Pancreas (tissue), 10 donors: ENCODE data around the gene HTT. TPM values are rescaled to one million over a fixed set of nuclear protein-coding genes. Genes with fewer than 3 reads are reported as not detected.

Experiments used
- ATAC-seq, 4 donors: fragments of 200-7000 bp; cut with Tn5 transposase; one replicate each; pipeline versions ENCODE4 v1.8.0 to v1.9.1; 2020; ENCODE audit warnings: mild to moderate bottlenecking in 4 of 4, moderate library complexity in 4 of 4
- DNase-seq, 6 donors: peaks; one replicate each; pipeline ENCODE4 v3.0.0-alpha.2; 2020
- FAIRE-seq: peaks from 2 replicates; lab custom pipeline; 2012; peaks lifted over from hg19 to GRCh38; lab: Jason Lieb, UNC
- H3K27ac ChIP-seq, 4 donors: fragments of 200-600 bp; sonication (generic); 1 replicate in 3 of 4; 2 replicates in 1 of 4; pipeline versions ENCODE4 v1.5.0 to v1.8.0; 2020
- H3K27me3 ChIP-seq, 4 donors: fragments of 200-600 bp; one replicate each; pipeline ENCODE4 v1.8.0; 2021
- H3K36me3 ChIP-seq, 3 donors: fragments of 200-600 bp; sonication (generic) in 1 of 3; one replicate each; pipeline versions ENCODE4 v1.5.0 to v1.8.0; 2020 to 2021
- H3K4me1 ChIP-seq, 3 donors: fragments of 200-600 bp; one replicate each; pipeline ENCODE4 v1.8.0; 2021
- H3K4me3 ChIP-seq, 4 donors: fragments of 200-600 bp; sonication (generic) in 2 of 4; one replicate each; pipeline versions ENCODE4 v1.5.0 to v1.8.0; 2020 to 2021
- H3K9me3 ChIP-seq, 4 donors: fragments of 200-600 bp; one replicate each; pipeline ENCODE4 v1.8.0; 2021
- CTCF ChIP-seq, 4 donors: fragments of 200-600 bp; sonication (generic) in 3 of 4; IDR thresholded peaks; one replicate each; pipeline versions ENCODE4 v1.5.0 to v1.8.0; 2021; ENCODE audit warnings: antibody characterized with exemption in 4 of 4
- WGBS, 2 donors: extraction: QIAGEN DNeasy Blood & Tissue Kit; methylation state at CpG; one replicate each; pipeline ENCODE4 v1.1.7; 2013; 5-methylcytosine and 5-hydroxymethylcytosine counted together
- intact Hi-C, 3 donors: fragments of 100-400 bp; cut with DNase I; formaldehyde crosslinking; loops; one replicate each; pipeline versions ENCODE4 v1.11.1 to v1.14.2; 2022
- polyA plus RNA-seq, 2 donors: library from polyadenylated mRNA; stranded (reverse); fragments of 200-250 nt; gene quantifications; one replicate each; pipeline ENCODE4 v1.2.3, GENCODE V29; 2013
- total RNA-seq, 6 donors: library from RNA; stranded (reverse); fragmentation: NEBNext Ultra II Directional in 4 of 6; extraction: Animal tissue kit (Norgen Biotek cat#: 25700) in 4 of 6; gene quantifications; one replicate each; pipeline versions ENCODE4 v1.2.1 to v1.2.4, GENCODE V29; 2021 to 2023
- donor health status: healthy with polysubstance abuse.
- donor health status: DM: no; HTN: no; CAD: no; lungs with moderate emphysema.
- donor health status: DM: no; HTN: no; CAD: no.
- donor health status: control.
- donor health status: control.
- donor health status: Bipolar disorder and iron deficiency.
- donor health status: DM: yes; HTN: yes; CAD: no.
- donor health status: DM: no; HTN: no; CAD: no.
- donor health status: DM: no; HTN: no; CAD: no.
- donor health status: DM: yes; HTN: yes; CAD: no.

Gene HTT
- total and polyA plus RNA-seq, 8 donors: 23.1 to 55.2 (median 42.7) TPM

- Histone ChIP-seq H3K36me3 (peaks cover 6 to 77% (median 32%) of the 10 kb centered on the region in 3 donors), H3K4me3 (no peak overlapping the region), H3K27me3 (no peaks in the 10 kb centered on the region), H3K9me3 (no peaks in the 10 kb centered on the region), H3K27ac (peak overlapping the region in 2 of 4 donors; percentile 8 to 57), H3K4me1 (no peaks in the 10 kb centered on the region)
- WGBS, 2 donors: 76 to 78% methylated on average over 6 of the region's 6 CpGs
- no peak for FAIRE-seq
- peak in 1 of 6 donors; percentile 39 for DNase-seq
- peak in 1 of 4 donors; percentile 3 for ATAC-seq
- no peak for TF ChIP-seq CTCF (IDR thresholded peaks at IDR 0.05)
- intact Hi-C loops: no loop called here
These were observed 152.5 kb downstream of the HTT start for GRCh38 chr4:3226944-3227343.

- H3K36me3 ChIP-seq: peaks cover 6 to 75% (median 38%) of the 10 kb centered on the region in 3 donors
- TF ChIP-seq CTCF (IDR thresholded peaks at IDR 0.05): no peak
- H3K9me3 ChIP-seq: no peaks in the 10 kb centered on the region
- 77 to 79% methylated on average over 23 of the region's 23 CpGs for WGBS, 2 donors
- H3K4me3 ChIP-seq: no peak overlapping the region
- intact Hi-C loops: no loop called here
- no peaks in the 10 kb centered on the region for H3K27me3 ChIP-seq
- no peak for FAIRE-seq
- no peak overlapping the region for H3K27ac ChIP-seq
- DNase-seq: peak in 1 of 6 donors; percentile 44
- H3K4me1 ChIP-seq: peaks cover 0 to 4% (median 0%) of the 10 kb centered on the region in 3 donors
- ATAC-seq: no peak
These were observed 153.6 kb downstream of the HTT start for GRCh38 chr4:3227878-3228675.

GRCh38 chr4:3228881-3229280 lies 154.4 kb downstream of the HTT start:
- DNase-seq (peak in 1 of 6 donors; percentile 36), FAIRE-seq (no peak), ATAC-seq (no peak)
- intact Hi-C loops: no loop called here
- no peak overlapping the region for H3K4me3 ChIP-seq
- no peaks in the 10 kb centered on the region for H3K9me3 ChIP-seq
- peaks cover 0 to 9% (median 0%) of the 10 kb centered on the region in 3 donors for H3K4me1 ChIP-seq
- H3K27me3 ChIP-seq: no peaks in the 10 kb centered on the region
- H3K36me3 ChIP-seq: peaks cover 6 to 69% (median 32%) of the 10 kb centered on the region in 3 donors
- no peak overlapping the region for H3K27ac ChIP-seq
- TF ChIP-seq CTCF (IDR thresholded peaks at IDR 0.05): no peak
- WGBS, 2 donors: 94 to 98% methylated on average over 13 of the region's 13 CpGs

- Histone ChIP-seq H3K4me1 (peaks cover 0 to 9% (median 0%) of the 10 kb centered on the region in 3 donors), H3K27me3 (no peaks in the 10 kb centered on the region), H3K27ac (no peak overlapping the region), H3K9me3 (no peaks in the 10 kb centered on the region), H3K4me3 (no peak overlapping the region), H3K36me3 (peaks cover 4 to 65% (median 30%) of the 10 kb centered on the region in 3 donors)
- WGBS, 2 donors: 94% methylated on average over 9 of the region's 9 CpGs
- DNase-seq (peak in 1 of 6 donors; percentile 30), ATAC-seq (no peak), FAIRE-seq (no peak)
- intact Hi-C loops: no loop called here
- no peak for TF ChIP-seq CTCF (IDR thresholded peaks at IDR 0.05)
These were observed 154.8 kb downstream of the HTT start for GRCh38 chr4:3229328-3229727.

- H3K4me1 ChIP-seq: peaks cover 0 to 9% (median 0%) of the 10 kb centered on the region in 3 donors
- no peak overlapping the region for H3K4me3 ChIP-seq
- FAIRE-seq (no peak), ATAC-seq (no peak), DNase-seq (peak in 1 of 6 donors; percentile 41)
- WGBS, 2 donors: 94 to 97% methylated on average over 17 of the region's 17 CpGs
- intact Hi-C loops: no loop called here
- H3K9me3 ChIP-seq: no peaks in the 10 kb centered on the region
- peaks cover 0 to 59% (median 30%) of the 10 kb centered on the region in 3 donors for H3K36me3 ChIP-seq
- no peak overlapping the region for H3K27ac ChIP-seq
- no peaks in the 10 kb centered on the region for H3K27me3 ChIP-seq
- no peak for TF ChIP-seq CTCF (IDR thresholded peaks at IDR 0.05)
These were observed 155.5 kb downstream of the HTT start for GRCh38 chr4:3229964-3230363.
